Germinal center (tissue), 1 donor: ENCODE measurements around the gene ABCA13.

Experiments
- DNase-seq: peaks from one replicate; pipeline ENCODE4 v3.0.0; 2012; ENCODE audit warnings: mixed read lengths, low spot score

Gene ABCA13

DNA sequence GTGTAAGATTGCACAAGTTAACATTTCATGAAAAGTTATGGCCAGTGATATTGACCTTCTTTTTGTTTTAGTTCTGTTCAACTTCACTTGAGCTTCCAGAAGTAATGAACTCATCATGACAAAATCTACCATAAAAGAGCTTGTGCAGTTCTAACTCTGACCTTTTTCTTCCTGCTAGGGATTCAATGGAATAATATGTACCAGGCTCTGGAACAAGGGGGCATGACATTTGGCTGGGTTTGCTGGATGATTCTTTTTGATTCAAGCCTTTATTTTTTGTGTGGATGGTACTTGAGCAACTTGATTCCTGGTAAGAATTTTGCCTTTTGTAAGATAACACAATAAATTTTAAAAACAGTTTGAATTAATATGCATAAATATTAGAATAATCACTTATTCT lies 205.0 kb downstream of the ABCA13 start:
- no peak for DNase-seq

- DNase-seq, result no peak
These were observed 209.7 kb downstream of the ABCA13 start for GRCh38 chr7:48380921-48381320.

DNA sequence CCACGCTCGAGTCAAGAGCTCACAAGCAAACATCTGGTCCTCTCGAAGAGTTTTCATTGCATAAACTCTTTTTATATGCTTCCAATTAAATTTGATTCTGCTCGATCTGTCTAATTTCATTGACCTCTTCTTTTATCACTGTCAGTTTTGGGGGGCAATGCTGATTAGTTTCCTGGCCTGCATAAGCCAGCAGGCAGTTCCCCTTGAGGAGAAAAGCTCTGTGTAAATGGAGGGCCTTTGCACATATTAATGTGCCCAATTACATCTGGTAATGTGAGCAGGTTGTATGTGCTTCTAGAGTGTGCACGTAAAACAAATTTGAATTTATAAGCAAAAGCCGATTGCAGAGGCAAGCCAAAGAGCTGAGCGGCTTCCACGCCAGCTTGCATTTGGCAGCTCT lies 210.3 kb downstream of the ABCA13 start:
- no peak for DNase-seq

GRCh38 chr7:48384180-48384752 lies 213.0 kb downstream of the ABCA13 start:
- no peak for DNase-seq

DNA sequence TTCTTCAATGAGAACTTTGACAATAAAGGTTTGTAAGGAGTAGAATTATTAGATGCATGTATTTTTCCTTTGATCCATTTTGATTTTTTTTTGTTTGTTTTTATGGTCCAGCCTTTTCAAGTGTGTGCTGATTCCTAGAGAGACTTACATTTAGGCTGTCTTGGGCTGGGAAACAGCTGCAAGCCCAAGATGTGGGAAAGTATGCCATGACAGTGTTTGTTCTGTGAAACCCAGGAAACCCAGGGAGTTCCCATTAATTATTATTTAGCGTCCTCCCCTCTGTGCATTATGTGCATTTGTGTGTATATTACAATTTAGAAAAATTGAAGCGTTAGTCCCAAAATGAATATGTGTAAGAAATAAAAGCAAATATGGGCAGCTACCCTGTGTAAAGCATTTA lies 216.7 kb downstream of the ABCA13 start:
- DNase-seq, result no peak

DNA sequence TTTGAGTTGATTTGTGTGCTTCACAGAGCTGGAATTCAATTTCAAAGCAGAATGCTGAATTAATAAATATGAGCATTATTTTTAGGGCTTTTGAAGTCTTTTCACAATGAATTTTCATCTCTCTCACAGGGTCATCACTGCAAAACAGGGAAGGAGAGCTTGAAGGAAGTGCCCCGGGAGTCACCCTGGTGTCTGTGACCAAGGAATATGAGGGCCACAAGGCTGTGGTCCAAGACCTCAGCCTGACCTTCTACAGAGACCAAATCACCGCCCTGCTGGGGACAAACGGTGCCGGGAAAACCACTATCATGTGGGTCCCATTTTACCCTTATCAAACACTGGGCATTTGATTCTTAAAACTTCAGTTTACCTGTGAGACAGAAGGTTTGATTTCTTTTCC lies 217.7 kb downstream of the ABCA13 start:
- no peak for DNase-seq

- no peak for DNase-seq
These were observed 218.7 kb downstream of the ABCA13 start for GRCh38 chr7:48389977-48390376.

- no peak for DNase-seq
These were observed 219.4 kb downstream of the ABCA13 start for GRCh38 chr7:48390388-48391327.

DNA sequence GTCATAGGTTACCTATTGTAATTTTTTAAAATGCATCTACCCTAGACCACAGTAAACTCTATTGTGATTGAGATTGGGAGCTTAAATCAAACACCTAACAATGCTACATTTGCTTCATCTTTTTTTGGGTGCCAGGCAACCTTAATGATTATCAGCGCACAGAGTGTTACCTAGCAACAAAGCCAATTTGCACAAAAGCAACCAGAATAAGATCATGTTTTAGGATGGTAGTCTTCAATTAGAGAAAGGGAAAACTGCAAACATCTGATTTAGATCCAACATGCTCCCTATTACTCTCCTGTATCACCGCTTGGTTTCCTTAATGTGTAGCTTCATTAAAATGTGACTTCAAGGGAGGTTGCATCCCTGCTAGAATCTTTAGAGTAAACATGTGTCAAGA lies 226.9 kb downstream of the ABCA13 start:
- DNase-seq, result no peak

- no peak for DNase-seq
These were observed 231.5 kb downstream of the ABCA13 start for GRCh38 chr7:48402721-48403120.

GRCh38 chr7:48408731-48409130 lies 237.5 kb downstream of the ABCA13 start:
- DNase-seq, result no peak

- no peak for DNase-seq
These were observed 240.4 kb downstream of the ABCA13 start for GRCh38 chr7:48411619-48412018.

- DNase-seq, result no peak
These were observed 242.9 kb downstream of the ABCA13 start for GRCh38 chr7:48414011-48414732.

- no peak for DNase-seq
These were observed 245.2 kb downstream of the ABCA13 start for GRCh38 chr7:48416327-48416908.

- DNase-seq, result no peak
These were observed 248.1 kb downstream of the ABCA13 start for GRCh38 chr7:48419401-48419800.

GRCh38 chr7:48420206-48420605 lies 248.9 kb downstream of the ABCA13 start:
- no peak for DNase-seq

DNA sequence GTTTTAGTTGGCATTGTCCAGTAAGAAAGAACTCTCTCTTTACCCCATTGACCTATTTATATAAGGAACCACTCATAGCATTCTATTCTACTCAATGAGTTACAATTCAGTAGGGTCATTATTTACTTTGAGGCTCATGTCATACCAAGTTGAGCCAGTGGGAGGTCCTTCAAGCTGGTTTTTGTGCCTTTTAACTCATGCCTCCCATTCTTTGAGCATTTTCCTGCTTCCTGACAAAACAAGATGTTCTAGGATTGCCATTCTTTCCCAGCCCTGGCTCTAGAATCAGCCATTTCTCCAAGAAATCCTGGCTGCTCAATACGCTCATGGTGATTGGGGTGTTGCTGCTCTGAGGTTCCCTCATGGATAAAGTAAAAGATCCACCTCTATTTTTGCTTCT lies 250.1 kb downstream of the ABCA13 start:
- DNase-seq, result no peak

GRCh38 chr7:48424731-48425130 lies 253.5 kb downstream of the ABCA13 start:
- DNase-seq, result no peak

GRCh38 chr7:48426331-48426965 lies 255.2 kb downstream of the ABCA13 start:
- no peak for DNase-seq

DNA sequence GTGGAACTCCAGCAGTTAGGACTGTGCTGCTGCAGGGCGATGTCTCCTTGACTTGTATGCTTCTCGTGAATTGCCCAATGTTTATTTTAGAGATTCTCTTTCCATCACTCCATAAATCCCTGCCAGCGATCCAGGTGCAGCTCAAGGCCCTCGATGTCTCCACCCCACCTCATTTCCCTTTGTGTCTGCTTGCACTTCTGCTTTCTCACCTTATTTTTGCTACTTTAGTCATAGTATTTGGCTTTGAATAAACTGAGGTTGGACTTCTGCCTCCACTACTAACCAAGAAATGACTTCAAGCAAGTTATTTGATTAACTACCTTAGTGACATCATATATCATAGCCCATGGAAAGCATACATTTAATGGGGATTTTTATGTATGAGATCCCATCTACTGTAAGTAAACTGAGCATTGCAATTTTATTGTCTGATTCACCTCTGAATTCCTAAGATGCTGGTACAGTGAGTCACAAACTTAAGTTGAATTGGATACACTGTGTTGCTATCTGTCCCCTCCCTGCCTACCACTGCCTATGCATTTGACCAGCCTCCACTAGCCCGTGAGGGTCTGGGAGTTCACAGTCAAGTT lies 255.8 kb downstream of the ABCA13 start:
- no peak for DNase-seq

DNA sequence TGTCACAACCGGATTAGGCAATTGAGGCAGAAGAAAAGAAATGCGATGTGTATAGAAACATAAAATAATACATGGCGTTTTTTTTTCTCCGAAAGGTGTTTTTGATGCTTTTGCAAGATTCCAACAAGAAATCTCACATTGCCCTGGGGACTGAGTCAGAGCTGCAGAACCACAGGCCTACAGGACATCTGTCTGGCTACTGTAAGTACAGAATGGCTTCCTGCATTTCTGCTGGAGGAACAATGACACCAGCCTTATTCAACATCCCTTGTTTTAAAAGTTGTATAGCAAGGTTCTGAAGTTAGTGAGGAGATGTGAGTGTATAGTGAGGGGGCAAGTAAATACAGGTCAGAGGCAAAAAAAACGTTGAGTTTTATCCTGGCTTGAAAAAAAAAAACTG lies 256.4 kb downstream of the ABCA13 start:
- no peak for DNase-seq
